Measurements from ENCODE around the gene ARID5B. TPM values are rescaled to one million over a fixed set of nuclear protein-coding genes. Genes with fewer than 3 reads are reported as not detected.

Gene ARID5B
- total RNA-seq, 4 donors from 2014 or later = 17.7 to 54.6 (median 34.8) TPM

DNA sequence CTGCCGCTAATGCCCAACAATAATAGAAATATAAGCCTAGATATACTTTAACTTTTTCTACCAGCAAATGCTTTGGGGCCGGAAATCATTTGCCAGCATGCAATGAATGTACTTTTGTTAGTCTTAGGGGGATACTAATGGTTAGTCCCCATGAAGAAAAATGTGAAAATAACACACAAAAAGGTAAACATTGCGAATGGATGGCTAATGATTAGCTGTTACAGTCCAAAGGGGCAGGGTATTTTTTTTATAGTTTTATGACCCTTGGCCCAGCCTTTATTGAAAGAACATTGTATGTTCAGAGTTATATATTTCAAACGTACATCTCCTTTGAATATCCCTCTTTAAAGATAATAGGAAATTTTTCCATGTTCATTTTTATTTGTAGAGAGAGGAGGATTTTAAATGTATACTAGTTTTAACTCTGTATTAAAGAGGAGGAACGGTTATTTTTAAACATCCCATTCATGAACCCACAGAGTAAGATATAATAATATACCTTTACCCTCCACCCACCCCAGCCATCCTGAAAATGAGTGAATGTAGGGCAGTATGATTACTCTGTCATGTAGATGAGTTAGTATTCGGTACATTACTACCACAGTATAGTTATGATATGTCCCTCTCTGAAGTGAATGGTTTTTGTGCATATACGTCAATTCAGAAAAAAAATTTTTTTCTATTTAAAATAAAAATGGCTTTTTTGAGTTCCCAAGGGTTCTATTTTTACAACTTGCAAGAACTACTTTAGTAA, 63.6 kb downstream of the ARID5B start:
- Histone ChIP-seq H3K4me1 (peaks cover 19 to 52% (median 23%) of the 10 kb centered on the region in 4 donors), H3K9me3 (no peaks in the 10 kb centered on the region), H3K27me3 (no peaks in the 10 kb centered on the region), H3K27ac (peak overlapping the region; percentile 57 to 78 (median 68)), H3K36me3 (no peaks in the 10 kb centered on the region), H3K4me3 (no peak overlapping the region)
- TF ChIP-seq EP300 (IDR thresholded peaks at IDR 0.05; ENCODE audit: low read depth) (no peak), CTCF (IDR thresholded peaks at IDR 0.05) (no peak), POLR2A (IDR thresholded peaks at IDR 0.05) (no peak), POLR2AphosphoS5 (IDR thresholded peaks at IDR 0.05) (no peak)
- intact Hi-C loops (cut with DNase I; ENCODE audit: low total_unique reads) (no loop called here), in situ Hi-C loops (cut with MboI; ENCODE audit: low pct_ligation_motif_present in 1 of 4, low pct_unique_long_range_greater_than_20kb in 1 of 4, low sequenced_read_pairs in 3 of 4) (no loop called here)
- 36 to 51% methylated on average over 7 of the region's 7 CpGs for WGBS, 2 donors (ENCODE audit: low coverage in 1 of 2)
- DNase-seq = no peak

- Histone ChIP-seq H3K9me3 (no peaks in the 10 kb centered on the region), H3K4me3 (no peak overlapping the region), H3K4me1 (peaks cover 19 to 60% (median 28%) of the 10 kb centered on the region in 4 donors), H3K36me3 (no peaks in the 10 kb centered on the region), H3K27me3 (no peaks in the 10 kb centered on the region), H3K27ac (peak overlapping the region; percentile 45 to 78 (median 62))
- in situ Hi-C loops (cut with MboI; ENCODE audit: low pct_ligation_motif_present in 1 of 4, low pct_unique_long_range_greater_than_20kb in 1 of 4, low sequenced_read_pairs in 3 of 4) (no loop called here), intact Hi-C loops (cut with DNase I; ENCODE audit: low total_unique reads) (no loop called here)
- TF ChIP-seq POLR2A (IDR thresholded peaks at IDR 0.05) (no peak), EP300 (IDR thresholded peaks at IDR 0.05; ENCODE audit: low read depth) (no peak), CTCF (IDR thresholded peaks at IDR 0.05) (no peak), POLR2AphosphoS5 (IDR thresholded peaks at IDR 0.05) (no peak)
- no peak for DNase-seq
- 45 to 47% methylated on average over 3 of the region's 3 CpGs for WGBS, 2 donors (ENCODE audit: low coverage in 1 of 2)
Observed at GRCh38 chr10:61965703-61966395, 64.3 kb downstream of the ARID5B start.

- no peak for DNase-seq
- Histone ChIP-seq H3K4me3 (no peak overlapping the region), H3K36me3 (no peaks in the 10 kb centered on the region), H3K9me3 (no peaks in the 10 kb centered on the region), H3K27ac (no peak overlapping the region), H3K4me1 (peaks cover 19 to 65% (median 31%) of the 10 kb centered on the region in 4 donors), H3K27me3 (no peaks in the 10 kb centered on the region)
- WGBS, 2 donors (ENCODE audit: low coverage in 1 of 2) = 80 to 85% methylated on average over 4 of the region's 4 CpGs
- no peak for TF ChIP-seq EP300 (IDR thresholded peaks at IDR 0.05; ENCODE audit: low read depth)
- TF ChIP-seq CTCF (IDR thresholded peaks at IDR 0.05) = no peak
- TF ChIP-seq POLR2AphosphoS5 (IDR thresholded peaks at IDR 0.05) = no peak
- TF ChIP-seq POLR2A (IDR thresholded peaks at IDR 0.05) = no peak
- intact Hi-C loops (cut with DNase I; ENCODE audit: low total_unique reads) = no loop called here
- in situ Hi-C loops (cut with MboI; ENCODE audit: low pct_ligation_motif_present in 1 of 4, low pct_unique_long_range_greater_than_20kb in 1 of 4, low sequenced_read_pairs in 3 of 4) = no loop called here
Observed at GRCh38 chr10:61967298-61967697, 65.8 kb downstream of the ARID5B start.

DNA sequence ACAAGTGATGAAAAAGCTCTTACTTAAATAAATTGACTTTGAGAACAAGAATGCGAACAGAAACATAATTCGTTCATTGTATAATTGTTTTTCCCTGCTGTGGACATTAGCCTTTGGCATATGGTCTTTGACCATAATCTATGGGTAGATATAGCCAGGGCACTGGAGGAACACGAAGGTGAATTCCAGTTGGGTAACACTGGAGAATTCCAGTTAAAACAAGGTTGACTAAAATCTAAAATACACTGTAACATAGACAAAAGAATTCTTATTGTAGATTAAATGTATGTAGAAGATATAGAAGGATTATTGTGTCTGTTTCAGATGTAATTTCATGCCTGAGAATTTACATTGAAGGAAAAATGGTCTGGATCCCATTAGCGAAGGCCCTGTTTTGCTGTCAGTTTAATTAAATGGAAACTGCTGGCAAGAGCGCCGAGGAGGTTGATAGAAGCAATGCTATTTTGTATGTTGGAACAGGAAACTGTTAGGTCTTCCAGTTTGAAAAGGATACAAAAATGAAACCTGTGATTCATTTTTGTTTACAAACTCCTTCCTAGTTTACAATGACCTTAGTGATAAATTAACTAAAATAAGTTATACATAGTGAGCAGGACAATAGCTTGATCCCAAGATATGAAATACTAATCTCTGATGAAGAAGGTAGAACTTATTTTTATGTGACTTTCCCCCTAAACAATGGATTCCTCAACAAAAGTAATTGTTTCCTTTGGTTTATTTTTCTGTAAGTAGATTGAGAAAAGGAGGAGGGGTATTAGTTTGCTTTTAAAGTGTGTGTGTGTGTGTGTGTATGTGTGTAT, 68.9 kb downstream of the ARID5B start:
- no peaks in the 10 kb centered on the region for H3K36me3 ChIP-seq
- DNase-seq = no peak
- TF ChIP-seq POLR2A (IDR thresholded peaks at IDR 0.05) (no peak), CTCF (IDR thresholded peaks at IDR 0.05) (no peak), EP300 (IDR thresholded peaks at IDR 0.05; ENCODE audit: low read depth) (no peak), POLR2AphosphoS5 (IDR thresholded peaks at IDR 0.05) (no peak)
- 54 to 63% methylated on average over 6 of the region's 6 CpGs for WGBS, 2 donors (ENCODE audit: low coverage in 1 of 2)
- H3K4me3 ChIP-seq = no peak overlapping the region
- H3K9me3 ChIP-seq = no peaks in the 10 kb centered on the region
- in situ Hi-C loops (cut with MboI; ENCODE audit: low pct_ligation_motif_present in 1 of 4, low pct_unique_long_range_greater_than_20kb in 1 of 4, low sequenced_read_pairs in 3 of 4) (no loop called here), intact Hi-C loops (cut with DNase I; ENCODE audit: low total_unique reads) (loop anchor here (10.0 kb wide), 1 partner anchor 64 kb away; no protein-coding TSS in a partner anchor)
- peaks cover 11 to 69% (median 37%) of the 10 kb centered on the region in 4 donors for H3K4me1 ChIP-seq
- H3K27ac ChIP-seq = peak overlapping the region; percentile 30 to 65 (median 54)
- no peaks in the 10 kb centered on the region for H3K27me3 ChIP-seq

All from transverse colon (tissue), 4 donors.